SK-N-SH treated with all-trans-retinoic acid at 6 μM for 48 hours (cell line): ENCODE measurements around the gene MESP1.
A peak's percentile ranks its signal among the peaks of the same experiment; 100 is the strongest.

Source experiments
- ATAC-seq: fragments of 200-7000 bp; cut with Tn5 transposase; 3 replicates; pipeline ENCODE4 v1.9.1; 2020; ENCODE audit warnings: mild to moderate bottlenecking, moderate library complexity
- ARNTL ChIP-seq: fragments of 450-650 bp; formaldehyde crosslinking; IDR thresholded peaks from 2 replicates; pipeline ENCODE4 v1.5.0; 2020; ENCODE audit warnings: low read depth, mild to moderate bottlenecking, moderate library complexity, borderline replicate concordance
- BACH2 ChIP-seq: fragments of 250-450 bp; sonication (Bioruptor Pico); IDR thresholded peaks from 2 replicates; pipeline ENCODE4 v1.9.0; 2021; ENCODE audit warnings: mild to moderate bottlenecking, borderline replicate concordance
- CREB5 ChIP-seq: fragments of 250-450 bp; sonication (Bioruptor Pico); IDR thresholded peaks from 2 replicates; pipeline ENCODE4 v1.5.1; 2020; ENCODE audit warnings: low read depth, mild to moderate bottlenecking, moderate library complexity
- CSDC2 ChIP-seq: fragments of 250-450 bp; sonication (Bioruptor Pico); IDR thresholded peaks from 2 replicates; pipeline ENCODE4 v1.5.0; 2020; ENCODE audit warnings: mild to moderate bottlenecking, moderate library complexity
- CSRNP3 ChIP-seq: fragments of 250-450 bp; sonication (Bioruptor Pico); IDR thresholded peaks from 2 replicates; pipeline ENCODE4 v1.5.1; 2021; ENCODE audit warnings: mild to moderate bottlenecking, moderate library complexity
- ESRRG ChIP-seq: fragments of 250-450 bp; sonication (Bioruptor Pico); IDR thresholded peaks from 2 replicates; pipeline ENCODE4 v1.6.1; 2021; ENCODE audit warnings: mild to moderate bottlenecking
- PATZ1 ChIP-seq: fragments of 250-450 bp; sonication (Bioruptor Pico); IDR thresholded peaks from 2 replicates; pipeline ENCODE4 v1.8.0; 2020; ENCODE audit warnings: mild to moderate bottlenecking, moderate library complexity, borderline replicate concordance
- POU6F1 ChIP-seq: fragments of 250-450 bp; sonication (Bioruptor Pico); IDR thresholded peaks from 2 replicates; pipeline ENCODE4 v1.8.0; 2021; ENCODE audit warnings: low read depth, mild to moderate bottlenecking, moderate library complexity, borderline replicate concordance
- PPARA ChIP-seq: fragments of 250-450 bp; sonication (Bioruptor Pico); IDR thresholded peaks from 2 replicates; pipeline ENCODE4 v1.5.0; 2020; ENCODE audit warnings: mild to moderate bottlenecking, borderline replicate concordance
- RARB ChIP-seq: fragments of 250-450 bp; sonication (Bioruptor Pico); IDR thresholded peaks from 2 replicates; pipeline ENCODE4 v1.8.0; 2021; ENCODE audit warnings: mild to moderate bottlenecking, moderate library complexity
- TCF4 ChIP-seq: fragments of 250-450 bp; sonication (Bioruptor Pico); IDR thresholded peaks from 2 replicates; pipeline ENCODE4 v1.8.0; 2021; ENCODE audit warnings: mild to moderate bottlenecking, moderate library complexity, borderline replicate concordance
- TSHZ2 ChIP-seq: fragments of 250-450 bp; sonication (Bioruptor Pico); IDR thresholded peaks from 2 replicates; pipeline ENCODE4 v1.5.0; 2020; ENCODE audit warnings: mild to moderate bottlenecking, moderate library complexity
- ZC3H10 ChIP-seq: fragments of 250-450 bp; sonication (Bioruptor Pico); IDR thresholded peaks from 2 replicates; pipeline ENCODE4 v1.5.1; 2021; ENCODE audit warnings: mild to moderate bottlenecking, moderate library complexity
- ZFP3 ChIP-seq: fragments of 250-450 bp; sonication (Bioruptor Pico); IDR thresholded peaks from 2 replicates; pipeline ENCODE4 v1.5.0; 2020; ENCODE audit warnings: mild to moderate bottlenecking, moderate library complexity
- ZFP30 ChIP-seq: fragments of 450-650 bp; formaldehyde crosslinking; IDR thresholded peaks from 2 replicates; pipeline ENCODE4 v1.5.0; 2022; ENCODE audit warnings: mild to moderate bottlenecking, moderate library complexity
- ZNF565 ChIP-seq: fragments of 450-650 bp; formaldehyde crosslinking; conservative IDR thresholded peaks from 2 replicates; pipeline ENCODE4 v1.5.0; 2020; ENCODE audit warnings: low read depth, mild to moderate bottlenecking, moderate library complexity
- ZNF8 ChIP-seq: fragments of 450-650 bp; formaldehyde crosslinking; IDR thresholded peaks from 2 replicates; pipeline ENCODE4 v1.5.0; 2020; ENCODE audit warnings: mild to moderate bottlenecking, moderate library complexity

Gene MESP1

GRCh38 chr15:89766357-89767311 lies 15.6 kb upstream of the MESP1 start:
- TF ChIP-seq ZNF8 (CRISPR knock-in tag) (no peak), CSDC2 (CRISPR knock-in tag) (no peak), ARNTL (CRISPR knock-in tag) (no peak), POU6F1 (no peak), ZFP30 (CRISPR knock-in tag) (no peak), TCF4 (CRISPR knock-in tag) (no peak), BACH2 (CRISPR knock-in tag) (no peak), ZNF565 (no peak), RARB (CRISPR knock-in tag) (no peak), CSRNP3 (CRISPR knock-in tag) (no peak), TSHZ2 (CRISPR knock-in tag) (no peak), ESRRG (no peak), PPARA (CRISPR knock-in tag) (no peak)
- TF ChIP-seq, all 23 proteins: peak for 0
- peak; percentile 13; the same call in 1 of the 3 replicates for ATAC-seq

- TF ChIP-seq PPARA (CRISPR knock-in tag) (no peak), TSHZ2 (CRISPR knock-in tag) (no peak), ZNF8 (CRISPR knock-in tag) (no peak), ZC3H10 (CRISPR knock-in tag) (no peak), PATZ1 (CRISPR knock-in tag) (no peak), CSDC2 (CRISPR knock-in tag) (no peak), ARNTL (CRISPR knock-in tag) (no peak), ESRRG (no peak), CREB5 (CRISPR knock-in tag) (no peak), ZFP3 (CRISPR knock-in tag) (no peak), CSRNP3 (CRISPR knock-in tag) (no peak)
These were observed 14.6 kb upstream of the MESP1 start for GRCh38 chr15:89765694-89766093.

More at GRCh38 chr15:89765694-89766093, 14.6 kb upstream of the MESP1 start:
- no peak for ATAC-seq
